ENCODE data around the gene SLC35F3. TPM values are rescaled to one million over a fixed set of nuclear protein-coding genes. Genes with fewer than 3 reads are reported as not detected.

SLC35F3 gene
- total and polyA plus RNA-seq, 7 donors: under 0.01 to 0.54 (median 0.28) TPM; not detected in 2

DNA sequence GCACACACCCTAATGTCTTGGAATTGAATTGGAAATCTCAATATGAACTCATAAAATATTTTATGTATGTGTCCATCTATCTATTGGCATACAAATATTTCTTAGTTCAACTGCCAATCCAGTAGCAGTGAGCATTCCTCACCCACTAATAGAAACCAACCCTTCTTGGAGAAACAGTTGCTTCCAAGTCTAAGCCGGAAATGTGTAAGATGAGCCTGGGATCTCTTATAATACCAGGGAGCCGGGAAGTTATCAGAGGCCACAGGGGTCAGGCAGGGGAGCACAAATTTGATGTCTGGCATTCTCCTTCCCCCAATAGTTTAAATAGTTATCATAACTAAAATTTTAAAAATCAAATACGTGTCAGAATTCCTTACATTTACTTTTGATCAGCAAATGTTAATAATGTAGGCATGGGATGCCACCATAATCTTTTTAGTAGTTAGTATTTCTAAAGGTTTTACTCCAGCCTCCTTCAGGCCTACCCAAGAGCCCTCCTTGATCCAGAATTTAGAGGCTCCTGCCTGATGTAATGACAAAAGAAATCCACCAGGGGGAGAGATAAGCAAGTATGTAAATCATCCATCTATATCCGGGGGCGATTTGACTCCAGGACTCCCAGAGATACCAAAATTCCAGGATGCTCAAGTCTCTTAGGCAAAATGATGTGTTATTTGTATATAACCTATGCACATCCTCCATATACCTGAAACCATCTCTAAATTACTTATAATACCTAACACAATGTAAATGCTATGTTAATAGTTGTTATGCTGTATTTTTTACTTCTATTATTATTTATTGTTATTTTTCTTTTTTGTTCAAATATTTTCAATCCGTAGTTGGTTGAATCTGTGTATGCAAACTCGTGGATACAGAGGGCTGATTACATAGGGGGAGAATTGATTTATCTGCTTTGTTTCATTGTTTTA lies 250.1 kb downstream of the SLC35F3 start:
- intact Hi-C loops (cut with DNase I): no loop called here
- no peak for DNase-seq
- no peak for TF ChIP-seq POLR2AphosphoS5 (IDR thresholded peaks at IDR 0.05)
- TF ChIP-seq, protein P1, sequence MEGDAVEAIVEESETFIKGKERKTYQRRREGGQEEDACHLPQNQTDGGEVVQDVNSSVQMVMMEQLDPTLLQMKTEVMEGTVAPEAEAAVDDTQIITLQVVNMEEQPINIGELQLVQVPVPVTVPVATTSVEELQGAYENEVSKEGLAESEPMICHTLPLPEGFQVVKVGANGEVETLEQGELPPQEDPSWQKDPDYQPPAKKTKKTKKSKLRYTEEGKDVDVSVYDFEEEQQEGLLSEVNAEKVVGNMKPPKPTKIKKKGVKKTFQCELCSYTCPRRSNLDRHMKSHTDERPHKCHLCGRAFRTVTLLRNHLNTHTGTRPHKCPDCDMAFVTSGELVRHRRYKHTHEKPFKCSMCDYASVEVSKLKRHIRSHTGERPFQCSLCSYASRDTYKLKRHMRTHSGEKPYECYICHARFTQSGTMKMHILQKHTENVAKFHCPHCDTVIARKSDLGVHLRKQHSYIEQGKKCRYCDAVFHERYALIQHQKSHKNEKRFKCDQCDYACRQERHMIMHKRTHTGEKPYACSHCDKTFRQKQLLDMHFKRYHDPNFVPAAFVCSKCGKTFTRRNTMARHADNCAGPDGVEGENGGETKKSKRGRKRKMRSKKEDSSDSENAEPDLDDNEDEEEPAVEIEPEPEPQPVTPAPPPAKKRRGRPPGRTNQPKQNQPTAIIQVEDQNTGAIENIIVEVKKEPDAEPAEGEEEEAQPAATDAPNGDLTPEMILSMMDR (IDR thresholded peaks at IDR 0.05): peak in 3 of 4 experiments; percentile 35 to 60 (median 59)
- Histone ChIP-seq H3K4me1 (no peaks in the 10 kb centered on the region), H3K27me3 (no peaks in the 10 kb centered on the region), H3K27ac (no peak overlapping the region), H3K36me3 (no peaks in the 10 kb centered on the region), H3K4me3 (no peak overlapping the region), H3K9me3 (no peaks in the 10 kb centered on the region)
- WGBS, 2 donors: 41 to 48% methylated on average over 7 of the region's 7 CpGs

GRCh38 chr1:234162661-234163060 lies 258.2 kb downstream of the SLC35F3 start:
- Histone ChIP-seq H3K9me3 (no peaks in the 10 kb centered on the region), H3K36me3 (no peaks in the 10 kb centered on the region), H3K27me3 (no peaks in the 10 kb centered on the region), H3K27ac (no peak overlapping the region), H3K4me1 (peaks cover 0 to 7% (median 0%) of the 10 kb centered on the region in 4 donors), H3K4me3 (no peak overlapping the region)
- DNase-seq: no peak
- TF ChIP-seq, protein P1 (IDR thresholded peaks at IDR 0.05): no peak
- TF ChIP-seq EP300 (IDR thresholded peaks at IDR 0.05) (no peak), POLR2AphosphoS5 (IDR thresholded peaks at IDR 0.05) (no peak), POLR2A (IDR thresholded peaks at IDR 0.05) (no peak)
- intact Hi-C loops (cut with DNase I): no loop called here

DNA sequence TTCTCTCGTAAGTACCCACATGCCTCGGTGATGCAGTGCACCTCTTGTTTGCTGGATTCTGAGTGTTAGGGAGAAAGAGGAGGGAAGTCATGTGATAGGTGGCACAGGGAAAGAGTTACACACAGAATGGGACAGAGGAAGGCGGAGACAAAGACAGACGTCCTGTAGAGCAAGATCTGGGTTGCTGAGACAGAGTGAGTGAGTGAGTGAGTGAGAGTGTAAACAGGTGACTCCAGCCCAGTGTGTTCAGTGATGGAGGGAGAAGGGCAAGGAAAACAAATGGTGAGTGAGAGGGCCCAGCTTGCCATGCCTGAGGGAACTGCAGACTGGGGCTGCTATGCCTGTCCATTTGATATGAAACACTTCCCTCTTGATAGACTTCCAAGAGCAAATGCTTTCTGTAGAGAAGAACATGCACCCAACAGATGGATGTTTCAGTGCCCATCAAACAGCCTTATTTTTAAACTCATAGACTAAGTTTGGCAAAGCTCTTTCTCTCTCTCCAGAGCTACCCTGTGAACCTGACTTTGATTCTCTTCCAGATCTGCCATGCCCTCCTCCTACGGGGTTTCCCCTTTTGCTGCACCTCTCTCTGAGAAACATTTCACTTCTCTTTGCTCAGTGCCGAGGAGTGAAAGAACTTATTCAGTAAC lies 258.9 kb downstream of the SLC35F3 start:
- DNase-seq: no peak
- H3K9me3 ChIP-seq: no peaks in the 10 kb centered on the region
- H3K36me3 ChIP-seq: no peaks in the 10 kb centered on the region
- peaks cover 0 to 7% (median 0%) of the 10 kb centered on the region in 4 donors for H3K4me1 ChIP-seq
- no peak overlapping the region for H3K27ac ChIP-seq
- intact Hi-C loops (cut with DNase I): no loop called here
- 54 to 64% methylated on average over 6 of the region's 6 CpGs for WGBS, 2 donors
- no peak overlapping the region for H3K4me3 ChIP-seq
- TF ChIP-seq POLR2AphosphoS5 (IDR thresholded peaks at IDR 0.05): no peak
- no peak for TF ChIP-seq EP300 (IDR thresholded peaks at IDR 0.05)
- TF ChIP-seq POLR2A (IDR thresholded peaks at IDR 0.05): no peak
- TF ChIP-seq, protein P1 (IDR thresholded peaks at IDR 0.05): no peak
- H3K27me3 ChIP-seq: no peaks in the 10 kb centered on the region

DNA sequence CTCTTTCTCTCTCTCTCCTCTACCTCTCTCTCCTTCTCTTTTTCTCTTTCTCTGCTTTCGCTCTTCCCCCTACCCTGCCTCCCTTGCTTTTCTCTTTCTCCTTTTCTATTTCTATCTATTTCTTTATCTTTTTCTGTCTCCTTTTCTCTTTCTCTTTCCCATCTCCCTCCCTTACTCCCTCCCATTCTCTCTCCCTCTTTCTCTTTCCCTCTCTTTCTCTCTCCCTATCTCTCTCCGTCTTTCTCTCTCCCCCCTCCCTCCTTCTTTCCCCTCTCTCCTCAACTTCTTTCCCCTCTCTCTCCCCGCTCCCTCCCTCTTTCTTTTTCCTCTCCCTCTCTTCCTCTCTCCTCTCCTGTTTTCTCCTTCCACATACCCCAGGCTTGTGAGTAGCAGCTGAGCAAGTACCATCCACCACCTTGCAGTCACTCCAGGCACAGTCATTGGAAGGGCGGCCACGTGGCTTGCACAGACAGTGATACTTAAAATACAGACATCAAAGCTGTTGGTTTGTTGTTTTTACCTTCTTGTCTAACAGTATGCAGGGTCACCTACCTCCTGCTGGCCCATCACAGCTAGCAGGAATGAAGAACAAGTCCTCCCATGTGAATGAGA lies 259.7 kb downstream of the SLC35F3 start:
- Histone ChIP-seq H3K27me3 (no peaks in the 10 kb centered on the region), H3K4me3 (no peak overlapping the region), H3K9me3 (no peaks in the 10 kb centered on the region), H3K4me1 (peaks cover 0 to 7% (median 0%) of the 10 kb centered on the region in 4 donors), H3K36me3 (no peaks in the 10 kb centered on the region), H3K27ac (no peak overlapping the region)
- TF ChIP-seq POLR2AphosphoS5 (IDR thresholded peaks at IDR 0.05): no peak
- TF ChIP-seq POLR2A (IDR thresholded peaks at IDR 0.05): no peak
- 73 to 78% methylated on average over 5 of the region's 5 CpGs for WGBS, 2 donors
- intact Hi-C loops (cut with DNase I): no loop called here
- DNase-seq: no peak
